HG03025 (cell line): Measurements from ENCODE around the gene OR5D13.

Source experiments
- ATAC-seq: cut with Tn5 transposase; IDR thresholded peaks from one replicate; pipeline ENCODE4 v1.9.1; 2021; ENCODE audit warnings: mild to moderate bottlenecking, moderate library complexity; ENCODE audit not compliant: unreplicated experiment, low FRiP score

OR5D13 gene

GRCh38 chr11:55773138-55773537 lies at the start of gene OR5D13:
OR5D13 (plus strand) TSS chr11:55773438; CDS start chr11:55773438, 0 bp downstream.
- no peak for ATAC-seq

GRCh38 chr11:55726715-55727324 lies 46.4 kb upstream of the OR5D13 start:
- ATAC-seq, result no peak

- no peak for ATAC-seq
These were observed 40.3 kb upstream of the OR5D13 start for GRCh38 chr11:55732936-55733335.

- ATAC-seq, result no peak
These were observed 18.4 kb downstream of the OR5D13 start for GRCh38 chr11:55791606-55792005.

- no peak for ATAC-seq
These were observed 20.1 kb downstream of the OR5D13 start for GRCh38 chr11:55793321-55793720.

- ATAC-seq, result no peak
These were observed 22.0 kb downstream of the OR5D13 start, which contains the start of gene OR5D14 for GRCh38 chr11:55795256-55795655. OR5D14 (plus strand) TSS chr11:55795556; CDS start chr11:55795556, 0 bp downstream.

- no peak for ATAC-seq
These were observed 33.0 kb downstream of the OR5D13 start for GRCh38 chr11:55806248-55806647.

GRCh38 chr11:55811067-55811466 lies 37.8 kb downstream of the OR5D13 start, which contains the start of gene OR5L1:
OR5L1 (plus strand) TSS chr11:55811367; CDS start chr11:55811467, 100 bp downstream.
- ATAC-seq, result no peak

- ATAC-seq, result no peak
These were observed 46.1 kb downstream of the OR5D13 start, which contains the start of gene OR5D18 for GRCh38 chr11:55819330-55819729. OR5D18 (plus strand) TSS chr11:55819630; CDS start chr11:55819630, 0 bp downstream.
